HG02840 (cell line): ENCODE measurements around the gene CRY1.

Experiments
- ATAC-seq: cut with Tn5 transposase; IDR thresholded peaks from one replicate; pipeline ENCODE4 v1.9.1; 2021; ENCODE audit warnings: mild to moderate bottlenecking, moderate library complexity, moderate number of reproducible peaks; ENCODE audit not compliant: unreplicated experiment, low FRiP score

CRY1 gene

DNA sequence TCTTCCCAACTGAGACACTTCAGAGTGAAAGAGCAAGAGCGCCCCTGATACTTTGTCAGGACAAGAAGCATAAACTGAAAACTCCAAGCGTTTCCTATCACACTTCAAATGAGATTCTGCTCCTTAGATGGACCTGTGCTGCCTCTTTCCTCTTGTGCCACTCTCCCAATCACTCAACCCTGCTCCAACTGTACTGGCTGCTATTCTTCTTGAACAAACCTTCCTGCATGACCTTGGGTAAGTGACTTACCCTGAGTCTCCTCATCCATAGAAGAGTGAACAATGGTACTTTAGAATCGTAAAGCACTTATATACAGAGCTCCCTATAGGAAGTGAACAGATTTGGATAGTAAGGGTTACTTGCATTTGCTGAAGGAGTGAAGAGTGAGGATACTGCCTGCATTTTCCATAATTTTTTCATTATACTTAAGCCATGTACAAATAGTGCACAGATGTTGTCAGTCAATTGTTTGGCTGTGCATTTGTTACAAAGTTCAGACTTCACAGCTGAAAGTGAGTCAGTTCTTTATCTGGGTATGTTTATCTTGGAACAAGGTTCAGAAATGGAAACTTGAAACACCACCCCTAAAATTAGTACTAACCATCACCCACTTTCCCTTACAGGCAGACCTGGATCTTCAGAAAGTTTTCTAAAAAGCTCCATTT lies 117.2 kb downstream of the CRY1 start:
- ATAC-seq, result no peak

DNA sequence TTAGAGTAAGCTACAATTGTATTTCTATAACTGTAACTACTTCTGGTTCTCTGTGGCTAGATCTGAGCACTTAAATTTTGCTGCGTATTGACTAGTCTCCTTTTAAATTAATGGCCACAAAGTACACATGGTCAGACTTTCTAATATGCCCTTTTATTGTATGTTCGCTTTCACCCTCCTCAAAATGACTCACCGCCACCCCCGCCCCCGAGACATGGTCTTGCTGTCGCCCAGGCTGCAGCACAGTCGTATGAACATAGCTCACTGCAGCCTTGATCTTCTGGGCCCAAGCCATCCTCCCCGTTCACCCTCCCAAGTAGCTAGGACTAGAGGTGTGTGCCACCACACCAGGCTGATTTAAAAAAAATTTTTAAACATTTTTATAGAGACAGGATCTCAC lies 118.3 kb downstream of the CRY1 start:
- ATAC-seq, result no peak

DNA sequence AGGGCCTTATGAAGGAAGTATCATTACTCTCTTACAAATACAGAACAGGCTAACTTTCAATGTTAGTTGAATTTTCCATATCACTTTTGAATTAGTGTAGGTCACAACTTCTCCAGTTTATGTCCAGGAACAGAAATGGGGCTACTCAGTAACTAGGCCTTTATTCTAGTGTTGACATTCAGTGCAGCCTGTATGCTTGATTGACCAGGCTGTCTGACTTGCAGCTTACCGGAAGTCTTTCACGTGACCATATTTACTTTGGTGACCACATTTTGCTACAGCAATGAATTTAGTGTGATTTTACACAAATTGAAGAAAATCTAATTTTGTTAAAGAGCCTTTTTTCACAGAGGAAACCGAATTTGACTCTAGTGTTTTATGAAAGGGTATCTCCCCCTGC lies 118.8 kb downstream of the CRY1 start:
- no peak for ATAC-seq

DNA sequence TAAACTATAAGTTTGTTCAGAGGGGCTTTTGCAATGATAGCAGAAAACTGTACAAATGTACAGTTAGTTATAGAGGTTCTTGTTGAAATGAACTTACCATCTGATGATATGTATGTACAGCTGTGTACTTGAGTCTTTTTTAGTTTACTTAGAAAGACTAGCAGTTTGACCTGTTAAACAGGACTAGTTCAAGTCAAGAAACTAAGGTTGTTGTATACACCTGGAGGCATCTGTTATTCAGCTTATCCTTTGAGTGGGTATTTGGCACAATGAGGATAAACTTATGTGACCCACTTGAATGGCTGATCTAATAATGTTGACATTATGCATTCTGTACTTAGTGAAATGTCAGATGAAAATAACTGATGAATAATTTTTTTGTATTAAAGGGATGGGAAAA lies 119.8 kb downstream of the CRY1 start:
- no peak for ATAC-seq

GRCh38 chr12:106971065-106971464 lies 122.3 kb downstream of the CRY1 start:
- ATAC-seq, result no peak

GRCh38 chr12:106964526-106964925 lies 128.8 kb downstream of the CRY1 start:
- no peak for ATAC-seq

- ATAC-seq, result no peak
Observed at GRCh38 chr12:106962286-106962685, 131.1 kb downstream of the CRY1 start.

DNA sequence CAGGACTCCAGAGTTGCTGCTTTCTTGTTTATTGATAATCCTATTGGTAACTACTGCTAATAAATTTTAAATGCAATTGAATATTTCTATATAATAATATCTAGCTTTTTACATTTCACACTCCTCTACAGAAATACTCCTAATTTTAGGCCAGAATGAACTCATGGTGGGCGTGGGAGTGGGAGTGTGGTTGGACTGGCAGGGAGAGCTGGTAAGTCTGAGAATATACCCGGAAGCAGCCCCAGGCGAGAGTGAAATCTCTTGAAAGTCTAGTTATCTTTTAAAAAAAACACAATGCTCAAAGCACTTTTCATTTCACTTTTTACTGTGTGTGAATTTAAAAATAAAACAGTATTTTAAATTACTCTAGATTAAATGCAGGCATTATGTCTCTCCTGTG lies 132.9 kb downstream of the CRY1 start:
- ATAC-seq, result no peak

DNA sequence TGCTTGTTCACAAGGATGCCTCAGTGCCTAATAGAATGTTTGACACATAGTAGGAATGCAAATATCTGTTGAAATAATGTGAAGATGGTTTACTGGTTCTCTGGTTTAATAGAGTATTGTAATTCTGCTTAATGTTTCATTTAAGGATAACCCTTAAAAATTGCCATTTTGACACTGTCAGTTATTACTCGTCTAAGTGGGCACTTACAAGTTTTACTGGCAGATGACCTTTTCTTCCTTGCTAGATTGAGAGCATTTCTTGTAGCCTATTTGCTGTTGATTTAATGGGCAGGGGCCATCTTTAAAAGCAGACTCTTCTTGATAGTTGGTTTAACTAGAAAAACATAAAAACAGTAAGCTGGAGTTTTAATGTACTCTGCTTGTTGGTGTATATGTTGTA lies 135.8 kb downstream of the CRY1 start:
- ATAC-seq, result no peak

GRCh38 chr12:106956048-106956578 lies 137.2 kb downstream of the CRY1 start:
- ATAC-seq, result peak; percentile 36

GRCh38 chr12:106955377-106956047 lies 137.8 kb downstream of the CRY1 start, which contains the start of gene TMEM263:
Gene TMEM263 (plus strand): TSS chr12:106955907. CDS start chr12:106967117, 11,210 bp downstream.
- ATAC-seq, result peak; percentile 83

DNA sequence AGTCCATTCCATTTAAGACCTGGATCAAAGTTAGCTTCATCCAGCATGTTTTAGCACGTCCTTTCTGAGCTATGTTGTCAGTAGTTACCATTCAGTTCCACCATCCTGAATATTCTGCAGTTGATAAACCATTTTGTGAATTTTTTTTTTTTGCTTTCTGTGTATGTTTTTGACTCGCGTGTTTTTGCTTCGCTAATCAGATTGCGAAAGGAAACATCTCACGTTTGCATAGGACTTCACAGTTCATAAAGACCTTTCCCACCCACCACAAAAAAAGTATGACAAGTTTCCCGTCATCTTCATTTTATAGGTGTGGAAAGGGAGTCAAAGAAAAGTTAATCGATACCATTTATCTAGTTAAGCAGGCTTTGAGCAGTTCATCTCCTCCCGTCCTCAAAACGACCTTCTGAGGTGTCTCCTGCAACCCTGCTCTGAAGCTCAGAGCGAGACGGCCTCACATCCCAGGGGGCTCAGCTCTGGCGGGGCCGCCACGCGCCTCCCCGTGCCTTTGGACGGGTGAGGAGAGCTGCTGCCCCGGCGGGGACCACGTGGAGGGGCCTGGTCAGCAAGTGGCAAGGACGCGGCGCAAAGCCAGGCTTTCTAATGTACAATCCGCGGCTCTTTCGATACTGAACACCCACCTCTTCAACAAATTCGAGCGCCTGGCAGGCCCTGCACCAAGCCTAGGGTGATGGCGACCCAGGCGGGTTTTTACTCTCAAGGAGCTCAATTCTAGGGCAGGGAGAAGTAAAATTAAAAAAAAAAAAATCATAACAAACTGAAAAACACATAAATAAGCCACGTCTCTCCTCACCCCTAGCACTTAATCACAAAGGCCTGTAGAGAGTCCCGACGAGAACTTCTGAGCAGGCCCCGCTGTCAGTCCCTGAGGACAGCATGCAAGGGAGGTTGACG lies 138.6 kb downstream of the CRY1 start:
- peak; percentile 14 for ATAC-seq

GRCh38 chr12:106953352-106954250 lies 139.7 kb downstream of the CRY1 start:
- no peak for ATAC-seq

GRCh38 chr12:106950591-106950990 lies 142.8 kb downstream of the CRY1 start:
- ATAC-seq, result no peak

- no peak for ATAC-seq
Observed at GRCh38 chr12:106947461-106947860, 145.9 kb downstream of the CRY1 start.

GRCh38 chr12:106945261-106945851 lies 148.0 kb downstream of the CRY1 start:
- no peak for ATAC-seq

DNA sequence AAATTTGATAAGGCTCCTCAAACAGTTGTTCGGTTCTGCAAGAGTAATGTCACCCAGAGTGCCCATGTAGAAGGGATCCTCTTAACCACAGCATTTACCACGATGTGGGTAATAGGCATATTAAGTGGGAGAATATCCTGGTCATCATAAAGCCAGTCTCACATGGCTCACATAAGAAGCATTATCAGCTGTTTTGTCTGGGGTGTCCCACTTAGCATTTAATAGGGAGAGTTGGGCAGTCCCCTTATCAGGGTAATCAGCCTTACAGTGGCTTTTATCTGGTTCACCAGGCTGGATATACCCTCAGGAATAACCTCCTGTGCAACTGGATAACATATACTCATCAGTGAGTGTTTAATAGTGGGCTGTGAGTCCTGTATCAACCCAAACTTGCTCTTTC lies 150.6 kb downstream of the CRY1 start:
- no peak for ATAC-seq

DNA sequence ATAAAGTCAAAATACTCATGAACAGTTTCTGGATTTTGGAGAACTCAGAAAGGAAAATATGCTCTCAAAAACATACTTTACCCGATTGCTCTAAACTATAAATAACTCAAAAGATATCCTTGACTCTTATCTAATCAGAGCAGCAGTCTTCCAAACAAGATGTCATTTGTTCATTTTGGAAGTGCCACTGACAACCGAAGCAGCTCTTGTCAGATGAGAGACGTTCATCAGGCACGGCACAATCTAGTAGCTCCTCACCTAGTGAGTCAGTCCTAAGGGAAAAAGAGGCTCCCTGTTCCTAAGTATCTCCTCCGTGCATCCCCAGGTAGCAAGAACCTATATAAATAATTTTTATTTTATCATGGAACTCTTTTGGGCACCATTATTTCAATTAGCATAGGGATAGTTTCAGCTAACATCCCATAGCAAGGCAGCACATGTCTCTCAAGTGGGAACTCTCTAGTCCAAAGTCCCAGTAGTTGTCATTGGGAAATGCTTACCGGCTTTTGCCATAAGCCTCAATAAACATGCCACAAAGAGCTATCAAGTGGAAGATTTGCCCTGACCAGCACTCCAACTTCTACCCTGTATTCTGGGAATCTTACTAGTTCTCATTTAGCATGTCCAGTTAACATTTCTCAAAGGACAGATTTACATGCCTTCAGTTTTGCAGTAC lies 151.7 kb downstream of the CRY1 start:
- no peak for ATAC-seq
